Stimulated activated naive B cell treated with anti-CD40 and anti-IgM and Interleukin-4, amounts not matched to agents 10 μg/mL and 1 μg/mL and 100 μg/mL, for 72 hours (primary cell): ENCODE data around the gene RPRD2.

Source experiments
- ATAC-seq, 2 donors: fragments of 150-1000 bp; cut with Tn5 transposase; replicated peaks; 2 replicates each; pipeline ENCODE4 v1.10.0; 2021; ENCODE audit warnings: moderate library complexity in 1 of 2
- DNase-seq: peaks from one replicate; pipeline ENCODE4 v3.0.0; 2021
- H3K27ac Mint-ChIP-seq: one replicate; pipeline ENCODE4 v1.8.0; 2022; ENCODE audit warnings: mild to moderate bottlenecking, mixed read lengths
- H3K27me3 Mint-ChIP-seq, 2 donors: one replicate each; pipeline ENCODE4 v1.8.0; 2022; ENCODE audit warnings: mixed read lengths in 2 of 2
- H3K36me3 Mint-ChIP-seq, 2 donors: one replicate each; pipeline ENCODE4 v1.8.0; 2022; ENCODE audit warnings: mixed read lengths in 2 of 2, mild to moderate bottlenecking in 1 of 2
- H3K4me1 Mint-ChIP-seq, 2 donors: one replicate each; pipeline ENCODE4 v1.8.0; 2022; ENCODE audit warnings: mixed read lengths in 2 of 2, mild to moderate bottlenecking in 1 of 2
- H3K4me3 Mint-ChIP-seq, 2 donors: one replicate each; pipeline ENCODE4 v1.8.0; 2022; ENCODE audit warnings: mild to moderate bottlenecking in 2 of 2, mixed read lengths in 2 of 2, moderate library complexity in 1 of 2
- H3K9me3 Mint-ChIP-seq, 2 donors: one replicate each; pipeline ENCODE4 v1.8.0; 2022; ENCODE audit warnings: mixed read lengths in 2 of 2, mild to moderate bottlenecking in 1 of 2

The RPRD2 gene

DNA sequence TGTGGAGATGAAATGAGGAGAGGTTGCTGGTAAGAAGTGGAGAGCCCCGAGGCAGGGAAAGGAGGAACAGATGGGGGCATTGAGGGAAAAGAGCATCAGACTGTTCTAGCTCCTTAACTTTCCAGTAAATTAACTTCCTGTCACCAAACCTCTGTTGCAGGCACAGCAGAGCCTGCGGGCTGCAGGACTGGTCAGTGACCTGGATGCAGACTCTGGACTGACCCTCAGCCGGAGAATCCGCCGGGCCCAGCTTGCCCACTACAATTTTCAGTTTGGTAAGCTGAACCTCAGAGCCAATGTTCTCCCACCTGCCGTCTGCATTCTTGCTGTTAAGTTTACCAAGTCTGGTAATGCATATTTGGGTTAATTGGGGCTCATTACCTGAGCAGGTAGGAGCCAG lies 141.5 kb downstream of the RPRD2 start:
- Mint-ChIP-seq H3K9me3 (no peaks in the 10 kb centered on the region), H3K27me3 (no peaks in the 10 kb centered on the region), H3K4me3 (no peak overlapping the region), H3K36me3 (peaks cover 56 to 60% of the 10 kb centered on the region in 2 donors), H3K4me1 (peaks cover 8 to 14% of the 10 kb centered on the region in 2 donors), H3K27ac (no peak overlapping the region)
- no peak for DNase-seq
- no peak for ATAC-seq

GRCh38 chr1:150507912-150508864 lies 144.2 kb downstream of the RPRD2 start, which contains the start of gene ECM1:
ECM1 (plus strand) TSS chr1:150508109; CDS start chr1:150508210, 101 bp downstream.
- no peak within 1 kb of the TSS for H3K4me3 Mint-ChIP-seq

GRCh38 chr1:150508982-150509381 lies 145.0 kb downstream of the RPRD2 start:
- Mint-ChIP-seq H3K9me3 (no peaks in the 10 kb centered on the region), H3K36me3 (peaks cover 60 to 63% of the 10 kb centered on the region in 2 donors), H3K4me1 (peaks cover 19 to 24% of the 10 kb centered on the region in 2 donors), H3K4me3 (no peak overlapping the region), H3K27me3 (no peaks in the 10 kb centered on the region), H3K27ac (no peak overlapping the region)
- ATAC-seq (no peak), DNase-seq (no peak)

More at GRCh38 chr1:150507912-150508864, 144.2 kb downstream of the RPRD2 start, which contains the start of gene ECM1:
- DNase-seq (no peak), ATAC-seq (peak in 1 of 2 donors; percentile 18)
- no peaks in the 10 kb centered on the region for H3K27me3 Mint-ChIP-seq
- H3K4me1 Mint-ChIP-seq: peaks cover 17 to 21% of the 10 kb centered on the region in 2 donors
- peak within 1 kb of the TSS; percentile 66 for H3K27ac Mint-ChIP-seq
- H3K9me3 Mint-ChIP-seq: no peaks in the 10 kb centered on the region
- H3K36me3 Mint-ChIP-seq: peaks cover 62 to 68% of the 10 kb centered on the region in 2 donors

DNA sequence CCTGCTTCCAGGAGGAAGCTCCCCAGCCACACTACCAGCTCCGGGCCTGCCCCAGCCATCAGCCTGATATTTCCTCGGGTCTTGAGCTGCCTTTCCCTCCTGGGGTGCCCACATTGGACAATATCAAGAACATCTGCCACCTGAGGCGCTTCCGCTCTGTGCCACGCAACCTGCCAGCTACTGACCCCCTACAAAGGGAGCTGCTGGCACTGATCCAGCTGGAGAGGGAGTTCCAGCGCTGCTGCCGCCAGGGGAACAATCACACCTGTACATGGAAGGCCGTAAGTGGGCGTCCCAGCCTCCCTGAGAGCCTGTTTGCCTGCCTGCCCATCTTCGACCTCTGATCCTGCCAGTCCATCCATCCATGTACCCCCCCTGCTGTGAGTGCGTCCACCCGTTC lies 147.6 kb downstream of the RPRD2 start:
- Mint-ChIP-seq H3K27ac (no peak overlapping the region), H3K9me3 (no peaks in the 10 kb centered on the region), H3K4me1 (peaks cover 35 to 43% of the 10 kb centered on the region in 2 donors), H3K36me3 (peaks cover 48 to 49% of the 10 kb centered on the region in 2 donors), H3K4me3 (no peak overlapping the region), H3K27me3 (no peaks in the 10 kb centered on the region)
- no peak for ATAC-seq
- no peak for DNase-seq

GRCh38 chr1:150511985-150512660 lies 148.2 kb downstream of the RPRD2 start:
- no peak overlapping the region for H3K4me3 Mint-ChIP-seq
- no peaks in the 10 kb centered on the region for H3K9me3 Mint-ChIP-seq

DNA sequence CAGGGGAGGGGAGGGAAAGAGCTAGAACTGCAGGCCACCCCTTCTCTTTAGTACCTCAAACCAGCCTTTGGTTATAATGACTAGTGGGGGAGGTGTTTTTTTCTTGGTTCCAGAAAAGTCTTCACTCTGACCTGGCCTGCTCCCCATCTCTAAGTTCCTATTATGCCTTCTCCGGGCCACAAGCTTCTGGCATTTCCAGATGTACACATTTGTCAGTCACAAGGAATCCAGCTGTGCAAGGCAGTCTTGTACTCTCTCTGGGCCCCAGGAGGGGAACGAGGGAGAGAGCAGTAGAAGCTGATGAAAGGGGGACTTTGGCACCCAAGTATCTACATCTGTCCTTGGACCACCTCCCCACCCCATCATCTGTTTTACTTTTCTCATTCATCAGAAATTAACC lies 148.9 kb downstream of the RPRD2 start:
- Mint-ChIP-seq H3K9me3 (no peaks in the 10 kb centered on the region), H3K27ac (no peak overlapping the region), H3K36me3 (peaks cover 38% of the 10 kb centered on the region in 2 donors), H3K27me3 (no peaks in the 10 kb centered on the region), H3K4me3 (no peak overlapping the region), H3K4me1 (peaks cover 41 to 56% of the 10 kb centered on the region in 2 donors)
- no peak for ATAC-seq
- DNase-seq: no peak

More at GRCh38 chr1:150511985-150512660, 148.2 kb downstream of the RPRD2 start:
- Mint-ChIP-seq H3K27ac (no peak overlapping the region), H3K4me1 (peaks cover 36 to 48% of the 10 kb centered on the region in 2 donors), H3K27me3 (no peaks in the 10 kb centered on the region), H3K36me3 (peaks cover 43% of the 10 kb centered on the region in 2 donors)
- DNase-seq (no peak), ATAC-seq (no peak)

- no peaks in the 10 kb centered on the region for H3K9me3 Mint-ChIP-seq
- no peaks in the 10 kb centered on the region for H3K27me3 Mint-ChIP-seq
- peaks cover 34 to 36% of the 10 kb centered on the region in 2 donors for H3K36me3 Mint-ChIP-seq
- no peak overlapping the region for H3K27ac Mint-ChIP-seq
- DNase-seq: no peak
- no peak for ATAC-seq
- no peak overlapping the region for H3K4me3 Mint-ChIP-seq
- peaks cover 39 to 56% of the 10 kb centered on the region in 2 donors for H3K4me1 Mint-ChIP-seq
Observed at GRCh38 chr1:150513351-150513791, 149.4 kb downstream of the RPRD2 start.

DNA sequence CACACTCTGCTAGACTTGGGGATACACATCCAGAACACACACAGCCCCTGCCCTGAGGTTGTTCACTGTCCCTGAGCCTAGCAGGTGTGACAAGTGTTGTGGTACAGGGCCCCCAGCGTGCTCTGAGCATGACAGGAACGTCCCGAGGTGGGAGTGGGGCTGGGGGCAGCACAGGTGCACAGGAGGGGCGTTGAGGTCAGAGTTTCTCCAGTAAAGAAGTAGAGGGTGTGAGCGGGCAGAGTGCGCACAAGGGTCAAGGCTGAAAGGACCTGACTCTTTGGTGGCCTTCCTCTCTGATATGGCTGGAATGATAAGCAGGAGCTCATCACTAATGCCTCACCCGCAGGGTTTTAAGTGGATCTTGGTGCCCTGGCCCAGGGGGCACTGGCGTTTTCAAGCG lies 150.3 kb downstream of the RPRD2 start:
- Mint-ChIP-seq H3K36me3 (peaks cover 31 to 32% of the 10 kb centered on the region in 2 donors), H3K4me1 (peaks cover 39 to 56% of the 10 kb centered on the region in 2 donors), H3K4me3 (peak overlapping the region; percentile 94 to 99), H3K27ac (no peak overlapping the region), H3K27me3 (no peaks in the 10 kb centered on the region), H3K9me3 (no peaks in the 10 kb centered on the region)
- no peak for ATAC-seq
- DNase-seq: no peak

DNA sequence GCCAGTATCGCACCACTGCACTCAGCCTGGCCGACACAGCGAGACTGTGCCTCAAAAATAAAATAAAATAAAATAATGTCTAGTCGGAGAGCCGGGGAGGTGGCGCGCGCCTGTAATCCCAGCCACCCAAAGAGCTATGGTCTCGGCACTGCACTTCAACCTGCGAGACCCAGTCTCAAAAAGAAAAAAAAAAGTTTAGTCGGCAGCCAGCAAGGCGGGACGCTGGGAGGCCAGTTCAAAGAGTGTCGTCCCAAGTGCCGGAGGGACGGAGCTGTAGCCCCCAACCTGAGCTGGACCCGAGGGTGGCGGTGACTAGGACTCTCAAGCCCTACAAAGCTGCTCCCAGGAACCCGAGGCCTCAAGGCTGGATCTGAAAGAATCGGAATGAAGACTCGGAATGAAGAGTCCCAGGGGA lies 151.0 kb downstream of the RPRD2 start:
- peak overlapping the region; percentile 94 for H3K27ac Mint-ChIP-seq
- peaks cover 28 to 29% of the 10 kb centered on the region in 2 donors for H3K36me3 Mint-ChIP-seq
- H3K4me1 Mint-ChIP-seq: peaks cover 34 to 53% of the 10 kb centered on the region in 2 donors
- H3K4me3 Mint-ChIP-seq: peak overlapping the region; percentile 94 to 99
- H3K27me3 Mint-ChIP-seq: no peaks in the 10 kb centered on the region
- DNase-seq (no peak), ATAC-seq (peak; percentile 1 to 4)
- H3K9me3 Mint-ChIP-seq: no peaks in the 10 kb centered on the region

- Mint-ChIP-seq H3K9me3 (no peaks in the 10 kb centered on the region), H3K36me3 (peaks cover 24% of the 10 kb centered on the region in 2 donors), H3K27ac (peak within 1 kb of the TSS; percentile 94), H3K4me1 (peaks cover 29 to 47% of the 10 kb centered on the region in 2 donors), H3K4me3 (peak within 1 kb of the TSS; percentile 94 to 99), H3K27me3 (no peaks in the 10 kb centered on the region)
- ATAC-seq: peak; percentile 95 to 97
- peak; percentile 94 for DNase-seq
Observed at GRCh38 chr1:150515328-150516049, 151.5 kb downstream of the RPRD2 start, which contains the start of gene FALEC. FALEC (plus strand) TSS chr1:150515752.

DNA sequence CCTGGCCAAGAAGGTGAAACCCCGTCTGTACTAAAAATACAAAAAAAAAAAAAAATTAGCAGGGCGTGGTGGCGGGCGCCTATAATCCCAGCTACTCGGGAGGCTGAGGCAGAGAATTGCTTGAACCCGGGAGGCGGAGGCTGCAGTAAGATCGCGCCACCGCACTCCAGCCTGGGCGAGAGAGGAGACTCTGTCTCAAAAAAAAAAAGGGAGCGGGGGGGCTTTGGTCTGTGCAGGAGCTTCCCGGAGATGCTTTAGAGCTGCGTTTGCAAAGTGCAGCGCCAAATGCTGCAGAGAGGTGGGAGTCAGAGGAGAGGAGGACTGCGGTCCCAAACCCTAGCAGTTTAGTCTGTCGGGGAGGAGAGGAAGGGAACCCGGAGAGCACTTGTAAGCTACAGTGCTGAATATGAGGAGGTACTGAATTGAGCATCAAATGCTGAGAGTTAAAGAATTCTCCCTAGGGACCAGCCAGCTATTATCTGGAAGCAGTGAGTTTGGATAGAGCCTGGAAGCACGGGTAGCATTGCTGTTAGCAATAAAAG lies 152.2 kb downstream of the RPRD2 start:
- Mint-ChIP-seq H3K27me3 (no peaks in the 10 kb centered on the region), H3K27ac (peak overlapping the region; percentile 94)
- peak; percentile 9 to 14 for ATAC-seq

GRCh38 chr1:150516616-150517015 lies 152.7 kb downstream of the RPRD2 start:
- Mint-ChIP-seq H3K27ac (peak overlapping the region; percentile 94), H3K4me1 (peaks cover 25 to 43% of the 10 kb centered on the region in 2 donors), H3K36me3 (peaks cover 16 to 19% of the 10 kb centered on the region in 2 donors), H3K4me3 (peak overlapping the region; percentile 94 to 99), H3K9me3 (no peaks in the 10 kb centered on the region), H3K27me3 (no peaks in the 10 kb centered on the region)
- DNase-seq: peak; percentile 6
- peak; percentile 24 to 33 for ATAC-seq

More for the DNA sequence above, 152.2 kb downstream of the RPRD2 start:
- H3K4me1 Mint-ChIP-seq: peaks cover 25 to 43% of the 10 kb centered on the region in 2 donors
- DNase-seq: no peak
- H3K9me3 Mint-ChIP-seq: no peaks in the 10 kb centered on the region
- peaks cover 19 to 21% of the 10 kb centered on the region in 2 donors for H3K36me3 Mint-ChIP-seq
- peak overlapping the region; percentile 94 to 99 for H3K4me3 Mint-ChIP-seq

- peaks cover 10 to 15% of the 10 kb centered on the region in 2 donors for H3K4me1 Mint-ChIP-seq
- no peaks in the 10 kb centered on the region for H3K9me3 Mint-ChIP-seq
- H3K27ac Mint-ChIP-seq: no peak overlapping the region
- no peaks in the 10 kb centered on the region for H3K27me3 Mint-ChIP-seq
- ATAC-seq: no peak
- no peaks in the 10 kb centered on the region for H3K36me3 Mint-ChIP-seq
- H3K4me3 Mint-ChIP-seq: no peak overlapping the region
- no peak for DNase-seq
Observed at GRCh38 chr1:150521196-150521968, 157.4 kb downstream of the RPRD2 start.
